ENCODE results near the gene JHY. TPM values are rescaled to one million over a fixed set of nuclear protein-coding genes. Genes with fewer than 3 reads are reported as not detected.

JHY gene
- total and polyA plus RNA-seq, 2 of the 4 experiments (the other 2 are of a cell fraction), result 0.51 to 0.54 TPM

DNA sequence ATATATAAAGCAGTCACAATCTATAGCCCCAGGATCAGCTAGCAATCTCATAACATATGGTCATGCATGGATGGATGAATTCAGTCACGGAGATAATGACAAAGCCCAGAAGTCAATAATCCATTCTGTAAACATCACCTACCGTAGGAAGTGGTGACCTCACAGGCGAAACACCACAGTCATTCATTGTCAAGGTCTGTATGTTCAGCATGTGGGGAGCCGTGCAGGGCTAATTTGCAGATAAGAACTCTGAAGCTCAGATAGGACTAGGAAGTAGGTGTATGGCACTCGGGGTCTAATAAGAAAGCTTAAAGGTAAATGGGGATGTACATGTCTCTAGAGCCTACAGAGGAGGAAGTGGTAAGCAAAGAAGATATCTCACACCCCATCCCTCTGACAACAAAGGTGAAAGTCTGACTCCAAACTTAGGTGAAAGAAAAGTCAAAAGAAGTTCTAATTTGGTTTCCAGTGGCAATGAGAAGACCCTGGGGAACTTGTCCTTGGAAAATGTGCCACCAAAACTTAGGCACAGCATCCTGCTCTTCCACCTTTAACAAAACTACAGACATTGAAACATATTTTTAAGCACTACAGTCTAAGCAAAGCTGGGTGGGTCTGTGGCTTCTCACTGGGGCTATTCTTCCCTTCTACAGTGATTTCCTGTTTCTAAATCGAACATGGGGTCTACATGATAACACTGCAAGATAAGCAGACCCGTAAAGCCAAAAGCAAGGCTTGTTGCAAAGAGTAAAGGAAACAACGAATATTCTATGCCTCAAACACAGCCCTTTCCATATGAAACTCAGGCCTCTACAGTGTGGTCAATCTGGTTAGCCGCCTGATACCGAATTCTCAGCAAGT is 39.0 kb upstream of the JHY start:
- Histone ChIP-seq H4K20me1 (ENCODE audit: insufficient read depth, low read length) (no peaks in the 10 kb centered on the region), H2AK5ac (ENCODE audit: low read depth, low read length) (no peak overlapping the region), H3K36me3 (ENCODE audit: control insufficient read depth, insufficient read depth, low read length) (no peaks in the 10 kb centered on the region), H3K27ac (ENCODE audit: insufficient read depth, low read length) (no peak overlapping the region), H4K91ac (ENCODE audit: insufficient read depth, low read depth, low read length) (no peak overlapping the region), H4K8ac (ENCODE audit: low read depth in 2 of 2, low read length in 2 of 2) (no peak overlapping the region), H3K27me3 (ENCODE audit: control insufficient read depth, insufficient read depth, low read length) (peaks cover 12% of the 10 kb centered on the region), H3K4me1 (ENCODE audit: control insufficient read depth, insufficient read depth, low read length) (no peaks in the 10 kb centered on the region), H3K18ac (ENCODE audit: low read depth, low read length) (no peak overlapping the region), H3K14ac (replicated peaks; ENCODE audit: low read depth, low read length) (no peak overlapping the region), H3K79me1 (ENCODE audit: low read depth in 1 of 2, low read length in 2 of 2) (no peaks in the 10 kb centered on the region), H4K5ac (ENCODE audit: low read depth, low read length) (no peak overlapping the region), H3K9me3 (ENCODE audit: control insufficient read depth, insufficient read depth, low read length) (no peaks in the 10 kb centered on the region), H3K4ac (ENCODE audit: low read depth, low read length) (no peak overlapping the region), H2BK5ac (ENCODE audit: low read depth, low read length, poor library complexity, severe bottlenecking) (no peak overlapping the region), H2BK15ac (ENCODE audit: low read depth, low read length) (no peak overlapping the region), H3K56ac (ENCODE audit: extremely low read depth, insufficient read depth, low read length) (no peak overlapping the region), H3K9me1 (ENCODE audit: insufficient read depth, low read length) (no peaks in the 10 kb centered on the region), H2BK20ac (ENCODE audit: low read depth, low read length) (no peak overlapping the region), H2AK9ac (replicated peaks; ENCODE audit: low read depth, low read length, poor library complexity) (no peak overlapping the region), H3K9ac (ENCODE audit: low read depth, low read length) (no peak overlapping the region), H3K4me2 (ENCODE audit: low read depth, low read length) (no peak overlapping the region), H2BK120ac (ENCODE audit: low read depth, low read length) (no peak overlapping the region), H3K23ac (ENCODE audit: low read depth, low read length) (no peak overlapping the region), H3K4me3 (ENCODE audit: insufficient read depth, low read depth, low read length) (no peak overlapping the region), H2AFZ (replicated peaks; ENCODE audit: low read length, poor library complexity) (no peak overlapping the region)
- ATAC-seq (ENCODE audit: low read depth), result no peak
- no peak for TF ChIP-seq BHLHE40 (IDR thresholded peaks at IDR 0.05; ENCODE audit: low read depth, low read length)
- TF ChIP-seq RAD21 (IDR thresholded peaks at IDR 0.05; ENCODE audit: low read length), result no peak
- no peak for TF ChIP-seq NFE2L2 (IDR thresholded peaks at IDR 0.05; ENCODE audit: low read depth, low read length)
- no peak for TF ChIP-seq POLR2A (IDR thresholded peaks at IDR 0.05; ENCODE audit: low read depth, low read length)
- TF ChIP-seq SMC3 (IDR thresholded peaks at IDR 0.05; ENCODE audit: low read depth, low read length), result no peak
- TF ChIP-seq RCOR1 (IDR thresholded peaks at IDR 0.05; ENCODE audit: insufficient replicate concordance, low read length), result no peak
- TF ChIP-seq, protein P1, sequence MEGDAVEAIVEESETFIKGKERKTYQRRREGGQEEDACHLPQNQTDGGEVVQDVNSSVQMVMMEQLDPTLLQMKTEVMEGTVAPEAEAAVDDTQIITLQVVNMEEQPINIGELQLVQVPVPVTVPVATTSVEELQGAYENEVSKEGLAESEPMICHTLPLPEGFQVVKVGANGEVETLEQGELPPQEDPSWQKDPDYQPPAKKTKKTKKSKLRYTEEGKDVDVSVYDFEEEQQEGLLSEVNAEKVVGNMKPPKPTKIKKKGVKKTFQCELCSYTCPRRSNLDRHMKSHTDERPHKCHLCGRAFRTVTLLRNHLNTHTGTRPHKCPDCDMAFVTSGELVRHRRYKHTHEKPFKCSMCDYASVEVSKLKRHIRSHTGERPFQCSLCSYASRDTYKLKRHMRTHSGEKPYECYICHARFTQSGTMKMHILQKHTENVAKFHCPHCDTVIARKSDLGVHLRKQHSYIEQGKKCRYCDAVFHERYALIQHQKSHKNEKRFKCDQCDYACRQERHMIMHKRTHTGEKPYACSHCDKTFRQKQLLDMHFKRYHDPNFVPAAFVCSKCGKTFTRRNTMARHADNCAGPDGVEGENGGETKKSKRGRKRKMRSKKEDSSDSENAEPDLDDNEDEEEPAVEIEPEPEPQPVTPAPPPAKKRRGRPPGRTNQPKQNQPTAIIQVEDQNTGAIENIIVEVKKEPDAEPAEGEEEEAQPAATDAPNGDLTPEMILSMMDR (conservative IDR thresholded peaks at IDR 0.05; ENCODE audit: low read depth, low read length), result no peak
- TF ChIP-seq CHD1 (IDR thresholded peaks at IDR 0.05; ENCODE audit: low read depth, low read length), result no peak
- ChIA-PET CTCF (no interaction called here), POLR2A (ENCODE audit: unreplicated experiment) (no interaction called here)
- dilution Hi-C loops (cut with HindIII; ENCODE audit: low sequenced_read_pairs, unreplicated experiment) (no loop called here), in situ Hi-C loops (cut with MboI; ENCODE audit: low sequenced_read_pairs) (no loop called here), intact Hi-C loops (cut with micrococcal nuclease) (no loop called here)
- BruUV-seq (replicated peaks), result no TSS peak
- DNase-seq, result no peak
- no CpG with 5 or more reads among the region's 10 CpGs for WGBS, 2 experiments (ENCODE audit: extremely low coverage in 2 of 2, insufficient read length in 1 of 2)
